Astrocyte (in vitro differentiated cells and primary cell): ENCODE measurements around the gene DNAAF1.

Source experiments
- EZH2 ChIP-seq: IDR thresholded peaks from 2 replicates; pipeline ENCODE4 v1.6.1; 2012; ENCODE audit warnings: mild to moderate bottlenecking, low read length, inconsistent platforms; ENCODE audit not compliant: insufficient read depth
- TF ChIP-seq, protein P1 (sequence below): IDR thresholded peaks from 2 replicates; pipeline ENCODE4 v1.5.1; 2011; ENCODE audit warnings: low read depth, mild to moderate bottlenecking, inconsistent platforms, low read length, moderate library complexity; ENCODE audit not compliant: insufficient read depth

DNA sequence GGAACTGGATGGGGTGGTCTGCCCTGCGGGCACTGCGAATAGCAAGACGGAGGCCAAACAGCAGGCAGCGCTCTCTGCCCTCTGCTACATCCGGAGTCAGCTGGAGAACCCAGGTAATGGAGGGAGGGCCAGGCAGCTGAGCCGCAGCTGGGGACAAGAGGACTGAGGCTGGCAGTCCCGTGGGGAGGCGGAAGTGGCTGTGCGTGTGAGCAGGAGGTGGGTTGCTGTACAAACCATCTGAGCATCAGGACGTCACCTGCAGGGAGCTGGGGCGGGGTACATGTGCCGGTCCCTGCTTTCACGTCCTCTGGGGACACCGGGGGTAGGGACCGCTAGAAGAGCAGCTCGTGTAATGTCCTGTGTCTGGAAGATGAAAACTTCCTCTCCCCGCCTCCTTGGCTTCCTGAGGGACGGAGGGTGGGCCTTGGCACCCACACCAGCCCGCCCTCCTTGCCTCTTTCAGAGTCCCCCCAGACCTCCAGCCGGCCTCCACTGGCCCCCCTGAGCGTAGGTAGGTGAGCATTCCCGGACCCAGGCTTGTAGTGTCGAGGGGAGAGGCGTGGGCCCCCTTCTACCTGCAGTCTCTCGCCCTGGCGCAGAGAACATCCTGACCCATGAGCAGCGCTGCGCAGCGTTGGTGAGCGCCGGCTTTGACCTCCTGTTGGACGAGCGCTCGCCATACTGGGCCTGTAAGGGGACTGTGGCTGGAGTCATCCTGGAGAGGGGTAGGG is 49.5 kb downstream of the DNAAF1 start:
- TF ChIP-seq, protein P1, sequence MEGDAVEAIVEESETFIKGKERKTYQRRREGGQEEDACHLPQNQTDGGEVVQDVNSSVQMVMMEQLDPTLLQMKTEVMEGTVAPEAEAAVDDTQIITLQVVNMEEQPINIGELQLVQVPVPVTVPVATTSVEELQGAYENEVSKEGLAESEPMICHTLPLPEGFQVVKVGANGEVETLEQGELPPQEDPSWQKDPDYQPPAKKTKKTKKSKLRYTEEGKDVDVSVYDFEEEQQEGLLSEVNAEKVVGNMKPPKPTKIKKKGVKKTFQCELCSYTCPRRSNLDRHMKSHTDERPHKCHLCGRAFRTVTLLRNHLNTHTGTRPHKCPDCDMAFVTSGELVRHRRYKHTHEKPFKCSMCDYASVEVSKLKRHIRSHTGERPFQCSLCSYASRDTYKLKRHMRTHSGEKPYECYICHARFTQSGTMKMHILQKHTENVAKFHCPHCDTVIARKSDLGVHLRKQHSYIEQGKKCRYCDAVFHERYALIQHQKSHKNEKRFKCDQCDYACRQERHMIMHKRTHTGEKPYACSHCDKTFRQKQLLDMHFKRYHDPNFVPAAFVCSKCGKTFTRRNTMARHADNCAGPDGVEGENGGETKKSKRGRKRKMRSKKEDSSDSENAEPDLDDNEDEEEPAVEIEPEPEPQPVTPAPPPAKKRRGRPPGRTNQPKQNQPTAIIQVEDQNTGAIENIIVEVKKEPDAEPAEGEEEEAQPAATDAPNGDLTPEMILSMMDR = no peak
- no peak for TF ChIP-seq EZH2
